Mesodermal cell (in vitro differentiated cells): Measurements from ENCODE around the gene NCLN.
"Not testable (repeated sequence)": the region's sequence is repeated elsewhere in the genome, so short reads cannot be mapped to it uniquely, and the experiment has no call there.

Experiments
- H3K27ac ChIP-seq: 2 replicates; pipeline ENCODE4 v1.7.0; 2013; ENCODE audit warnings: mild to moderate bottlenecking, low read depth, low read length, moderate library complexity; ENCODE audit not compliant: severe bottlenecking
- H3K36me3 ChIP-seq: 2 replicates; pipeline ENCODE4 v1.7.1; 2013; ENCODE audit warnings: mild to moderate bottlenecking, low read length, moderate library complexity; ENCODE audit not compliant: control insufficient read depth, insufficient read depth
- H3K4me1 ChIP-seq: one replicate; pipeline ENCODE4 v1.7.1; 2013; ENCODE audit warnings: mild to moderate bottlenecking, low read length; ENCODE audit not compliant: insufficient read depth, control insufficient read depth, poor library complexity, severe bottlenecking
- H3K4me3 ChIP-seq: 2 replicates; pipeline ENCODE4 v1.7.0; 2013; ENCODE audit warnings: low read length, control low read depth, mild to moderate bottlenecking; ENCODE audit not compliant: insufficient read depth, poor library complexity, severe bottlenecking; ENCODE audit errors: extremely low read depth
- H3K9me3 ChIP-seq: 2 replicates; pipeline ENCODE4 v1.7.1; 2013; ENCODE audit warnings: mild to moderate bottlenecking, low read length, moderate library complexity; ENCODE audit not compliant: control insufficient read depth
- WGBS, 2 experiments: methylation state at CpG; one replicate each; pipeline ENCODE4 v1.1.5; 2013; ENCODE audit warnings: missing lambda C conversion rate in 2 of 2; ENCODE audit not compliant: insufficient coverage in 2 of 2; 5-methylcytosine and 5-hydroxymethylcytosine counted together

The NCLN gene

DNA sequence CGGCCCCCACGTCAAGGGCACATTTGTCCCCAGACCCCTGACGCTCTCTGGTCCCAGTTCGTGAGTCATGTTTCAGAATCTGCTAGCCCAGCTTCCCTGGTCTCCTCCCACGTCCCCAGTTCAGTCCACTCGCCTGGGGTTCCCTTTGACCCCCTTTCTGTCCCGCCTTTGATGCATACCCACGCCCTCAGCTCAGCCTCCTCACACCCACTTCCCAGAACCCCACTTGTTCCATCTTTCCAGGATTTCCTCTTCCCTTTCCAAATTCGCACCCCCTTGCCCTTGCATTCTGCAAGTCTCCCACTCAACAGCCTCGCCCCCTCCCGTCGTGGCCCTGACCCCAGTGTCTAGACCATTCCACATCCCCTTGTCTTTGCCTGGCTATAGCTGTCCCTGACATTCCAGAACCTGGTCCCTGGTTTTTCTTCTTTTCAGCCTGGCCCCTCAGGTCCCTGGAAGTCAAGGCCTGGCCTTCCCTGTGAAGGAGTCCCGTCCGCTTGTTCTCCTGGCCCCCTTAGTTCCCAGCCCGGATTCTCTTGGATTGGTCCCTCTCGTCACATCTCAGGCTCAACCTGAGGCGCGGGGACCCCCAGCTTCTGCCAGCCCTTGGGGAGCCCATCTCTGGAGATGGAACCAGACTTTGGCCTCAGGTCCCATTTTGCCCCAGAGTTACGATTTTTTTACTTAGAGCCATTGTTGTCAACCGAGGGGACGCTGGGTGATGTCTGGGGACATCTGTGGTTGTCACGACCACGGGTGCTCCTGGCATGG is 1.3 kb downstream of the NCLN start:
- 69 to 73% methylated on average over 22 to 23 of the region's 23 CpGs for WGBS, 2 experiments
- Histone ChIP-seq H3K4me3 (peak overlapping the region; percentile 91), H3K27ac (no peak overlapping the region), H3K36me3 (peaks cover 29% of the 10 kb centered on the region), H3K9me3 (no peaks in the 10 kb centered on the region), H3K4me1 (peaks cover 13% of the 10 kb centered on the region)

DNA sequence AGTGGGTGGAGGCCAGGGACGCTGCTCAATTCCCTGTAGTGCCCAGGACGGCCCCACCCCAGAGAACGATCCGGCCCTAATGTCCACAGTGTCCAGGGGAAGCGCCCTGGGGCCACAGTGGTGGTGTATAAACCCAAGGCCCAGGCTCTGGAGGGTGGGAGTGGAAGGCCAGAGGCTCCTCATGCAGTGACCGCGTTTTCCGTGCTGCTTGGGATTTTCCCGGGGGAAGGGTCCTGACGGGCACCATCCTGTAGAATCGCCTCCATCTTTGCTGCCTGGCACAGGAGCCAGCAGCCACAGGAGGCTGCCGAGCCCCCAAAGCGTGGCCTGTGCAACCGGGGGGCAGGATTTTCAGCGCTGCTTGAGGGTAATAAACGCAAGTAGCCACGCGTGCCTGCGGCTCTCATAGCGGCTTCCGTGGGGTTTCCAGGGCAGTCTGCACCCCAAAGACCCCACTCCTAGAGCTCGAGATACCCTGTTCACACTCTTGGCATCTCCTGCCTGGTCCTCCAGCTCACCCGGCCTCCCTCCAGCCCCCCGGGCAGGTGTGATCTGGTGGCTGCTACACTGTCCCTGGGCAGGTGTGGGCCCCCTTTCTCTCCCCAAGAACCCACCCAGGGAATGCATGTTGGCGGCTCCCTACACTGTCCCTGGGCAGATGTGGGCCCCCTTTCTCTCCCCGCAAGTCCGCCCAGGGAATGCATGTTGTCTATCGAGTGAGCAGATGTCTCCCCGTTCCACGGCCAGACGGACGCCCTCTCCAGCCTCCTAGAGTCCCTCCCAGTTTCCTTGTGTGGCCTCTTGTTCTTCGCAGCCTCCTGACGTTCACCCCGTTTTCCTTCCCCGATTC is 2.2 kb downstream of the NCLN start:
- 92% methylated on average over 32 to 36 of the region's 36 CpGs for whole genome bisulfite sequencing, 2 experiments
- Histone ChIP-seq H3K27ac (no peak overlapping the region), H3K36me3 (peaks cover 29% of the 10 kb centered on the region), H3K9me3 (no peaks in the 10 kb centered on the region), H3K4me1 (peaks cover 13% of the 10 kb centered on the region), H3K4me3 (no peak overlapping the region)

DNA sequence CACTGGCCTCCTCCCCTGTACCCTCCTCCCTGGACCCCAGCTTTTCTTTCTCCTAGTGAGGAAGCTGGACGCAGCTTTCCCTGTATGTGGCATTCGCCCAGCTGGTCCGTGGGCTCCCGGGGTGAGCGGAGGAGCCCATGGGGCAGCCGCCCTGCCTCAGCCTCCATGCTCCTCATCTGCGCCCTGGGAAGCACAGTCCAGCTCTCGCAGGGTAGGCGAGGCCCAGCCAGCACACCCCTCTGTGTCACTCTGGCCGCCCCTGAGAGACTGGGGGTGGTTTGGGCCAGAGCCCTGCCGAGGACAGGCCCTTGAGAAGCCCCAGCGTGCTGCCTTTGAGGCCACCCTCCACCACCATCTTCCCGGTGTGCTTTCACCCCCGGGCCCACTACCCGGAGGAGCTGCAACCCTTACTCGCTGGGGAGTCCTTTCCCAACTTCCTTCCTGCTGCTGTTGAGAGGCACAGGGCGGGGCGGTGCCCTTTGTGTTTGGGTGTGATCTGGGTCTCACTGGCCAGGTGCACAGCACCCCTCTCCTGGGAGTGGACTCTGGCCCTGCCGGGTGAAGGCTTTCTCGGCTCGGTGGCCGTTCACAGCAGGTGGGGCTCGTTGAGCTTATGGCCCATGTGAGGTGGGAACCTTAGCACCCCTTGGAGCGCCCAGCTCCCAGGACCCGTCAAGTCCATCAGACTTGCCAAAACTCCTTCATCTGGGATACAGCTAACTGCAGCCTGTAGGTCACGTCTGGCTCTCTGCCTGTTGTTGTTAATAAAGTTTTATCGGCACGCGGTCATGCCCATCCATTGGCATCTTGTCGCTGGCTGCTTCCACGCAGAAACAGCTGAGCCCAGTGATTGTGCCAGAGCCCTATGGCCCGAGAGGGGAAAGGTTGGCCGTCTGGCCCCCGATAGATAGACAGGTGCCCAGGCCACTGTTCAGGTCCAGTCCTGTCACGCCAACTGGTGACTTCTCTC is 3.2 kb downstream of the NCLN start:
- peaks cover 35% of the 10 kb centered on the region for H3K36me3 ChIP-seq
- 96 to 97% methylated on average over 28 to 30 of the region's 35 CpGs for WGBS, 2 experiments
- no peak overlapping the region for H3K27ac ChIP-seq
- H3K9me3 ChIP-seq, result no peaks in the 10 kb centered on the region
- no peak overlapping the region for H3K4me3 ChIP-seq
- peaks cover 13% of the 10 kb centered on the region for H3K4me1 ChIP-seq

DNA sequence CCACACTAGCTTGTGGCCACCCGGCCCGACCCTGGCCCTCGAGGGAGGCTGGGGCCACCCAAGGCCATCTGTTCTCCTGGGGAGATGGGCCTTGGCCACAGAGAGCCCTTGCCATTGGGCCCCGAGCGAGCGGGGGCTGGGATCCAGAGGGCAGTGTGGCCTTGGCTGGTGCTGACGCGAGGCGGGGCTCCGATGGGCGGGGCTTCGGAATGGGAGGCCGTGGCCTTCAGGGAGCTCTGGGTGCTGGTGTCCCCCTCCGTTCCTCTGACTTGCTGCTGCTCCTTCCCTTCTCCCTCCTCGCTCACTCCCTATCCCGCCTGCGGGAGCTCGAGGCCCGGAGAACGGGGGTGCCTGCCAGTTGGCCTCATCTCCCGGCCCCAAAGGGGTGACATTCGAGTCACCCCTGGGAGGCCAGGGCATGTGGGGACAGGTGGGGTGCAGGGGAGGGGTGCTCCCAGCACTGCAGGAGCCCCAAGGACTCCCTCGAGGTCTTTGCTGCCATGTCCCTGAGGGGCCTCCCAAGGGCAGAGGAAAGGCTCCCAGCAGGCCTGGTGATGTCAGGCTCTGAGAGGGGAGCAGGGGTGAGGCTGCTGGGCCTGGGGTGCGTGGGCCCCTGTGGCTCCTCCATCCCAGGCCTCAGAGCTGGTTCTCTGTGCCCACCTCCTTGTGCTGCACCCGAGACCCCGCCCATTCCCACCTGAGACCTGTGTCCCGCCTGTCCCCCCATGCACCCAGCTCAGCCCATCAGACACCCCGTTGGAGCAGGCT is 4.2 kb downstream of the NCLN start:
- Histone ChIP-seq H3K27ac (no peak overlapping the region), H3K4me1 (peaks cover 13% of the 10 kb centered on the region), H3K36me3 (peaks cover 44% of the 10 kb centered on the region), H3K4me3 (no peak overlapping the region), H3K9me3 (no peaks in the 10 kb centered on the region)
- WGBS, 2 experiments, result 93 to 94% methylated on average over 16 to 24 of the region's 28 CpGs

DNA sequence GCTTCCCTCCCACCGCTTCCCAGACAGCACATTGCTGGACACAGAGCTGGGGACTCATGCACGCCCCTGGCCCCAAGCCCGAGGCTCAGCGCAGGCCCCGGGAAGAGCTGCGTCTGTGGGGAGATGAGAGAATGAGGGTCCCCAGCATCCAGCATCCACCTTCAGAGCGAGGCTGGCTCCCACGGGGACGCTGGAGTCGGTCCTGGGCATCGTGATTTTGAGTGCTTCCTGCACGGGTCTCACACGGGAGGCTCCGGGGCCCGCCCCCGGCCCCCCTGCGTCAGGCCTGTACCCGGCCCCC is 4.7 kb downstream of the NCLN start:
- no peak overlapping the region for H3K4me3 ChIP-seq
- no peak overlapping the region for H3K27ac ChIP-seq
- H3K4me1 ChIP-seq, result peaks cover 13% of the 10 kb centered on the region
- H3K9me3 ChIP-seq, result no peaks in the 10 kb centered on the region
- H3K36me3 ChIP-seq, result peaks cover 46% of the 10 kb centered on the region
- 95 to 96% methylated on average over 11 to 17 of the region's 18 CpGs for WGBS, 2 experiments

DNA sequence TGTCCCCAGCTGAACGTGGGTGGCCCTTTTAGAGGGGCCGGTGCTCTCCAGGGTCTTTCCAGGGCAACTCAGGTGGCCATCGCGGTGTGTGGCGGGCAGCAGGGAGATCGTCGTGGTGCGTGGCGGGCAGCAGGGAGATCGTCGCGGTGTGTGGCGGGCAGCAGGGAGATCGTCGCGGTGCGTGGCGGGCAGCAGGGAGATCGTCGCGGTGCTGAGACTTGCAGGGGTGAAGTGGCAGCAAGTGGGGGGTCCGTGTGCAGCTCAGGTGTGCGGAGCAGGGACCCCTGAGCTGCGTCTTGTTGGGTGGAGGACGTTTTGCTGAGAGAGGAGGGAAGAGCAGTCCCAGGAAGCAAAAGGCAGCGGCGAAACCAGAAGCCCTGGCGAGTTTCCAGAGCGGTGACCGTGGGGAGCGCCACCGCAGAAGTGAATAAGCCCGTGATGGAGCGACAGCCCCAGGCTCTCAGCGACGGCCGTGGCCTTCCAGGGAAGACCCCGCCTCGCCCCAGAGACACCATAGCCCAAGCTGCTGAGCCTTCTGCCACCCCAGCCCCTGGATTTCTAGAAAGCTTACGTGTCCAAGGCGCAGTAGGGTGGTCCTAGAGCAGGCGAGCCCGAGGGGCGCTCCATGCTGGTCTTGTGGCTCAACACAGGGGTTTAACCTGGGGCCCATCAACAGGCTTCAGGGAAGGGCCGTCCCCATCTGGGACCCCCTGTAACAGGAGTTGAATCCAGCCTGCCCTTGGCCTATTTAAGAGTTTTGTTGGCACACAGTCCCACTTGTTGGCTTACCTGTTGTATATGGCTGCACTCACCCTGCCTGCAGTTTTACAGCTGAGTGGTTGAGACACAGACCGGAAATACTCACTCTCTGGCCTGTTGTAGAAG is 5.4 kb downstream of the NCLN start:
- Histone ChIP-seq H3K27ac (no peak overlapping the region), H3K4me3 (no peak overlapping the region), H3K9me3 (no peaks in the 10 kb centered on the region), H3K4me1 (peaks cover 13% of the 10 kb centered on the region), H3K36me3 (peaks cover 53% of the 10 kb centered on the region)
- 93 to 96% methylated on average over 24 to 45 of the region's 46 CpGs for WGBS, 2 experiments

DNA sequence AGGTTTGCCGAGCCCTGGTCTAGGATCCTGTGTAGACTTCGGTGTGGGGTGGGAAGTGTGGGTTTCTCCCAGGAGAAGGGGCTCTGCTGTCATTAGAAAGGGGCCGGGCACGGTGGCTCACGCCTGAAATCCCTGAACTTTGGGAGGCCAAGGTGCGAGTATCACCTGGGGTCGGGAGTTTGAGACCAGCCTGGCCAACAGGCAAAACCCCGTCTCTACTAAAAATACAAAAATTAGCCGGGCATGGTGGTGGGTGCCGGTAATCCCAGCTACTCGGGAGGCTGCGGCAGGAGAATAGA is 6.0 kb downstream of the NCLN start:
- not testable (repeated sequence) for H3K9me3 ChIP-seq, H3K27ac ChIP-seq, H3K4me3 ChIP-seq
- WGBS, 2 experiments, result 87 to 97% methylated on average over 12 of the region's 12 CpGs
- Histone ChIP-seq H3K4me1 (peaks cover 13% of the 10 kb centered on the region), H3K36me3 (peaks cover 57% of the 10 kb centered on the region)

DNA sequence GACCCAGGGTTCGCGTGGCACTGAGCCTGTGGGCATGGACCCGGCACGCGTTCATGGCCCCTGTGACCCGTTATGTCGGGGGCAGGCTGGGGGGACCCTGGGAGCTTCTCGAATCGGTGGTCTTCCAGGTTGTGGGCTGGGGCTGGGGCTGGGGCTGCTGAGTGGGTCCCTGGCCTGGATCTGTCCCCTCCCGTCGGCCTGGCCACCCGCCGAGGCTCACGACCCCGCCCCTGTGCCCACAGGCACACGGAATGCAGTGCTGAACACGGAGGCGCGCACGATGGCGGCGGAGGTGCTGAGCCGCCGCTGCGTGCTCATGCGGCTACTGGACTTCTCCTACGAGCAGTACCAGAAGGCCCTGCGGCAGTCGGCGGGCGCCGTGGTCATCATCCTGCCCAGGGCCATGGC is 6.5 kb downstream of the NCLN start:
- no peaks in the 10 kb centered on the region for H3K9me3 ChIP-seq
- H3K4me3 ChIP-seq, result no peak overlapping the region
- peaks cover 8% of the 10 kb centered on the region for H3K4me1 ChIP-seq
- no peak overlapping the region for H3K27ac ChIP-seq
- H3K36me3 ChIP-seq, result peaks cover 61% of the 10 kb centered on the region
- WGBS, 2 experiments, result 96 to 98% methylated on average over 29 to 32 of the region's 32 CpGs

DNA sequence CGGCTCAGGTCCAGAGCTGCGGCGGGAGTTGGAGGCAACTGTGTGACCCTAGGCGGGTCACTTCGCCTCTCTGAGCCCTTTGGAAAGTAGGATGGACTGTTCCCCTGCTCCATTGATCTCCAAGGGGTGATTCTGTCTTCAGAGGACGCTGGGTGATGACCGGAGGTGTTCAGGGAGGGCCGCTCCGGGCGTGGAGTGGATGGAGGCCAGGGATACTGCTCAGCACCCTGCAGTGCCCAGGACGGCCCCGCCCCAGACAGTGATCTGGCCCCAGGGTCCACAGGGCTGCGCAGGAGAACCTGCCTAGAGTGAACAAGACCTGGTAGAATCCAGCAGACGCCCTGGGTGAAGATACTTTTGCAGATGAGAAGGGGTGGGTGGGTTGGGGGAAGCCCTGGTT is 7.0 kb downstream of the NCLN start:
- WGBS, 2 experiments, result 96 to 98% methylated on average over 10 to 13 of the region's 14 CpGs
- H3K27ac ChIP-seq, result no peak overlapping the region
- H3K9me3 ChIP-seq, result no peaks in the 10 kb centered on the region
- H3K4me1 ChIP-seq, result peaks cover 3% of the 10 kb centered on the region
- H3K36me3 ChIP-seq, result peaks cover 61% of the 10 kb centered on the region
- no peak overlapping the region for H3K4me3 ChIP-seq
